Thyroid gland (tissue), 4 donors: Measurements from ENCODE around the gene ATG13. TPM values are rescaled to one million over a fixed set of nuclear protein-coding genes. Genes with fewer than 3 reads are reported as not detected.

ENCODE experiments used
- DNase-seq, 2 donors: peaks; one replicate each; pipeline ENCODE4 v3.0.0-alpha.2; 2019
- H3K27ac ChIP-seq, 3 donors: fragments of 200-600 bp; sonication (generic); 1 replicate in 2 of 3; 2 replicates in 1 of 3; pipeline ENCODE4 v1.5.1; 2016 to 2019; ENCODE audit warnings: mild to moderate bottlenecking in 1 of 3, moderate library complexity in 1 of 3
- H3K27me3 ChIP-seq: fragments of 200-600 bp; sonication (generic); one replicate; pipeline ENCODE4 v1.5.1; 2019
- H3K36me3 ChIP-seq, 2 donors: fragments of 200-600 bp; sonication (generic); one replicate each; pipeline ENCODE4 v1.5.1; 2016 to 2019
- H3K4me1 ChIP-seq, 2 donors: fragments of 200-600 bp; sonication (generic); one replicate each; pipeline ENCODE4 v1.5.1; 2017 to 2019
- H3K4me3 ChIP-seq, 3 donors: fragments of 200-600 bp; sonication (generic); replicated peaks in 1 of 3; 1 replicate in 2 of 3; 2 replicates in 1 of 3; pipeline ENCODE4 v1.5.1; 2016; ENCODE audit warnings: mild to moderate bottlenecking in 1 of 3
- H3K9me3 ChIP-seq: fragments of 200-600 bp; sonication (generic); one replicate; pipeline ENCODE4 v1.5.1; 2017
- POLR2A ChIP-seq, 2 donors: fragments of 450-650 bp; IDR thresholded peaks; one replicate each; pipeline ENCODE4 v1.6.1; 2017; ENCODE audit warnings: antibody characterized with exemption in 2 of 2, mild to moderate bottlenecking in 2 of 2, moderate library complexity in 1 of 2
- WGBS, 2 donors: methylation state at CpG; one replicate each; pipeline ENCODE4 v1.1.5; 2017; 5-methylcytosine and 5-hydroxymethylcytosine counted together
- intact Hi-C: fragments of 100-400 bp; cut with DNase I; formaldehyde crosslinking; loops from one replicate; pipeline ENCODE4 v1.15.1; 2023
- total RNA-seq, 4 donors: library from RNA; depleted of rRNA; stranded (reverse); fragments of >200 nt; gene quantifications; one replicate each; pipeline ENCODE4 v1.2.3, GENCODE V29; 2016
- TF ChIP-seq, protein P1 (sequence below), 6 experiments: fragments of 200-600 bp in 3 of 6; fragments of 450-650 bp in 3 of 6; sonication (generic) in 3 of 6; IDR thresholded peaks; one replicate each; pipeline ENCODE4 v1.5.1; 2016 to 2019; ENCODE audit warnings: antibody characterized with exemption in 6 of 6, mild to moderate bottlenecking in 2 of 6, inconsistent platforms in 1 of 6, moderate library complexity in 1 of 6

ATG13 gene
- total RNA-seq, 4 donors from 2014 or later = 85.7 to 148 (median 113) TPM

DNA sequence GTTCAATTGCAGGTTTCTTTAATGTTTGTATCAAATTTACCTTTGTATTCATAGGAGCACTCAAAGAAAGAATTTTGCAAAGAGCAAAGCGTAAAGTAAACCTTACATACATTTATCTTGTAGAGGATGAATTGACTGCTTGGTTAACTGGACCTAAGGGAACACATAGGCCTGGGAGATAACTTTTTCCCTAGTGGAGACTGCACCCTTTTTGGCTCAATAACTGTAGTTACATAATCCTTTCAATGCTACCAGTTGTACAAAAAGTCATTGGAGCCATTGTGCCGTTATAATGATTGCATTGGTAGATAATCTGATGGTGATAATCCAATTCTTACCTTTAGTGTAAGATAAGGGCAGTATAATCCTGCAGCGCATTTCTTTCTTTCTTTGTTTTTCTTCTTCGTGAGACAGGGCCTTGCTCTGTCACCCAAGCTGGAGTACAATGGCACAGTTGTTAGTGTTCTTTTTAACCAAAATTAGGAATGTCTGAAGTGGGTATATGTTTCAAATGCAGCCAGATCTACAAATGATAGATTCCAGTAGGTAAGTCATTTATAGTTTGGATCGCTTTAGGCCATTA, 18.3 kb downstream of the ATG13 start:
- WGBS, 2 donors = 91 to 93% methylated on average over 5 of the region's 5 CpGs

DNA sequence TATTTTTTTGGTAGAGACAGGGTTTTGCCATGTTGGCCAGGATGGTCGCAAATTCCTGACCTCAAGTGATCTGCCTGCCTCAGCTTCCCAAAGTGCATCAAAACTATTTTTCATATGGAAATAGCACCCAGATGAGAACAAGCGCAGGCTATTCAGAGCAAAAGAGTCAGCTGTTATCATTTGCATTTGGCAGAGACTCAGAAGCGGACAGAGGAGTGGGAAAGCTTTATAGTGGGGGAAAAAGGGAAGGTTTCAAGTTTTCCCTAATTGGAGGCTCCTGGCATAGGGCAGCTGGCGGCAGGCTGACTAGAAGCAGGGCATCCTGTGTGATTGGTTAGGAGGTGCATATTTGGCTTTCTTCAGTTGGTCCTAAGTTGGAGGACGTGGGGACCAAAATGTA, 20.2 kb downstream of the ATG13 start:
- Histone ChIP-seq H3K27me3 (no peaks in the 10 kb centered on the region), H3K4me3 (no peak overlapping the region), H3K4me1 (no peaks in the 10 kb centered on the region), H3K9me3 (no peaks in the 10 kb centered on the region), H3K36me3 (no peaks in the 10 kb centered on the region), H3K27ac (no peak overlapping the region)
- TF ChIP-seq, protein P1, sequence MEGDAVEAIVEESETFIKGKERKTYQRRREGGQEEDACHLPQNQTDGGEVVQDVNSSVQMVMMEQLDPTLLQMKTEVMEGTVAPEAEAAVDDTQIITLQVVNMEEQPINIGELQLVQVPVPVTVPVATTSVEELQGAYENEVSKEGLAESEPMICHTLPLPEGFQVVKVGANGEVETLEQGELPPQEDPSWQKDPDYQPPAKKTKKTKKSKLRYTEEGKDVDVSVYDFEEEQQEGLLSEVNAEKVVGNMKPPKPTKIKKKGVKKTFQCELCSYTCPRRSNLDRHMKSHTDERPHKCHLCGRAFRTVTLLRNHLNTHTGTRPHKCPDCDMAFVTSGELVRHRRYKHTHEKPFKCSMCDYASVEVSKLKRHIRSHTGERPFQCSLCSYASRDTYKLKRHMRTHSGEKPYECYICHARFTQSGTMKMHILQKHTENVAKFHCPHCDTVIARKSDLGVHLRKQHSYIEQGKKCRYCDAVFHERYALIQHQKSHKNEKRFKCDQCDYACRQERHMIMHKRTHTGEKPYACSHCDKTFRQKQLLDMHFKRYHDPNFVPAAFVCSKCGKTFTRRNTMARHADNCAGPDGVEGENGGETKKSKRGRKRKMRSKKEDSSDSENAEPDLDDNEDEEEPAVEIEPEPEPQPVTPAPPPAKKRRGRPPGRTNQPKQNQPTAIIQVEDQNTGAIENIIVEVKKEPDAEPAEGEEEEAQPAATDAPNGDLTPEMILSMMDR (IDR thresholded peaks at IDR 0.05) = no peak
- no peak for TF ChIP-seq POLR2A (IDR thresholded peaks at IDR 0.05)
- 96 to 97% methylated on average over 5 of the region's 5 CpGs for WGBS, 2 donors
- no peak for DNase-seq
- intact Hi-C loops = no loop called here

More for the DNA sequence above, 18.3 kb downstream of the ATG13 start:
- intact Hi-C loops = no loop called here
- TF ChIP-seq, protein P1 (IDR thresholded peaks at IDR 0.05) = no peak
- TF ChIP-seq POLR2A (IDR thresholded peaks at IDR 0.05) = no peak
- H3K4me1 ChIP-seq = no peaks in the 10 kb centered on the region
- peaks cover 0 to 11% of the 10 kb centered on the region in 2 donors for H3K36me3 ChIP-seq
- H3K9me3 ChIP-seq = no peaks in the 10 kb centered on the region
- DNase-seq = no peak
- no peak overlapping the region for H3K4me3 ChIP-seq
- no peak overlapping the region for H3K27ac ChIP-seq
- no peaks in the 10 kb centered on the region for H3K27me3 ChIP-seq

DNA sequence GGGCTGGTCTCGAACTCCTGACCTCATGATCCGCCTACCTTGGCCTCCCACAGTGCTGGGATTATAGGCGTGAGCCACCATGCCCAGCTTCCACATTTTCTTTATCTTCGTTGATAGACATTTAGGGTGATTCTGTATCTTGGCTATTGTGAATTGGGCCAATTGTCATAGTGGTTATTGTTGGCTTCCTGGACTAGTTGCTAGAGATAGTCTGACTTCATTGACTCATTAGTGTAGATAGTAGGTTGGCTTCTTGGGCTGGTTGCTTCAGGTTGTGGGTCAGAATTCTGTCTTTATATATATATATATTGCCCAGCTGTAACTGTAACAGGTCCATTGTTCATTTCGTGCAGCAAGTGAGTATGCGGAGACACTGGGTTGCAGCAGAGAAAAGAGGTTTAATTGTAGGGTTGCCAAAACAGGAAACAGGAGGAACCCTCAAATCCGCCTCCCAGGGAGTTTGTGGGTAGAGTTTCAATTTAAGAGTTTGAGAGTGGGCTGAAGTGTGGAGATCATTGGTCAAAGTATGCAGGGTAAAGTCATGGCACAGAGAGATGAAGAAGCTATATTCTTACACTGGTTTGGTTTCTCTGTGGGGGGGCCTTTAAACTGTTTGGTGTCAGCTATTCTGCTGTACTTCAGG, 22.0 kb downstream of the ATG13 start:
- intact Hi-C loops = no loop called here
- Histone ChIP-seq H3K27ac (no peak overlapping the region), H3K4me1 (no peaks in the 10 kb centered on the region), H3K36me3 (no peaks in the 10 kb centered on the region), H3K27me3 (no peaks in the 10 kb centered on the region), H3K9me3 (no peaks in the 10 kb centered on the region), H3K4me3 (no peak overlapping the region)
- no peak for DNase-seq
- no peak for TF ChIP-seq POLR2A (IDR thresholded peaks at IDR 0.05)
- TF ChIP-seq, protein P1 (IDR thresholded peaks at IDR 0.05) = no peak
- 97% methylated on average over 7 of the region's 7 CpGs for WGBS, 2 donors

DNA sequence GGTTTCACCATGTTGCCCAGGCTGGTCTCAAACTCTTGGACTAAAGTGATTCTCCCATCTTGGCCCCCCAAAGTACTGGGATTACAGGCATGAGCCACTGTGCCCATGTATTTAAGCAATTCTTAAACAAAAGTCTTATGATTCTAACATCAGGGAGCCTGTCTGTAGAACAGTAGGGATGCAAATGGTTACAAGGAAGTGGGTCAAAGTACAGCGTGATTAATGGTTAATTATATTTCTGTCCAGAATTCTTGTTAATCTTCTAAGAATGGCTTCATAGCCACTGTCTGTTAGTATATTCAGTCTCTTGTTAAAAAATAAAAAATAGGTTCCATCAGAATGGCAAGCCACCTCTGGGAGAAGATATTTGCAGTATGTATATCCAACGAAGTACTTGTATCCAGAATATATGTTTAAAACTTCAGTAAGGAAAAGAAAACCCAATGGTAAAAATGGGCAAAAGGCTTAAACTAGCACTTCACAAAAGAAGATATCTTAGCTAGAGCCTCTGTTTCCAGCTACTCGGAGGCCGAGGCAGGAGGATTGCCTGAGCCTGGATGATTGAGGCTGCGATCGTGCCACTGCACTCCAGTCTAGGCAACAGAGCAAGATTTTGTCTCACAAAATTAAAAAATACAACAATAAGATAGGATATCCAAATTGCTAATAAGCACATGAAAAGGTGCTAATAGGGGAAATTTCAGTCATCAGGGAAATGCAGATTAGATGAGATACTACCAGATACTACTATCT, 22.9 kb downstream of the ATG13 start:
- WGBS, 2 donors = 94 to 96% methylated on average over 6 of the region's 6 CpGs
- no peak overlapping the region for H3K4me3 ChIP-seq
- no peaks in the 10 kb centered on the region for H3K27me3 ChIP-seq
- peaks cover 0 to 8% of the 10 kb centered on the region in 2 donors for H3K36me3 ChIP-seq
- H3K27ac ChIP-seq = no peak overlapping the region
- DNase-seq = no peak
- H3K4me1 ChIP-seq = no peaks in the 10 kb centered on the region
- no peaks in the 10 kb centered on the region for H3K9me3 ChIP-seq
- intact Hi-C loops = no loop called here
- no peak for TF ChIP-seq POLR2A (IDR thresholded peaks at IDR 0.05)
- TF ChIP-seq, protein P1 (IDR thresholded peaks at IDR 0.05) = no peak

DNA sequence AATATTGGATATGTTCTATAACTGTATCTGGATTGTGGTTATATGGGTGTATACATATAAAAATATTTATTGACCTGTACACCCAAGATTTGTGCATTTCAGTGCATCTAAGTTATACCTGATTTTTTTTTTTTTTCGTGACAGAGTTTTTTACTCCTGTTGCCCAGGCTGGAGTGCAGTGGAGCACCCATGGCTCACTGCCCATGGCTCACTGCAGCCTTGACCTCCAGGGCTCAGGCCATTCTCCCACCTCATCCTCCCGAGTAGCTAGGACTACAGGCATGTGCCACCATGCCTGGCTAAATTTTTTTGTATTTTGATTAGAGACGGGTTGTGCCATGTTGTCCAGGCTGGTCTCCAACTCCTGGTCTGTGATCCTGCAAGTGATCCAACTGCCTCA, 24.3 kb downstream of the ATG13 start:
- intact Hi-C loops = no loop called here
- H3K4me3 ChIP-seq = no peak overlapping the region
- no peaks in the 10 kb centered on the region for H3K27me3 ChIP-seq
- peaks cover 12 to 20% of the 10 kb centered on the region in 2 donors for H3K36me3 ChIP-seq
- no peaks in the 10 kb centered on the region for H3K4me1 ChIP-seq
- H3K9me3 ChIP-seq = no peaks in the 10 kb centered on the region
- no peak overlapping the region for H3K27ac ChIP-seq
- DNase-seq = no peak
- TF ChIP-seq POLR2A (IDR thresholded peaks at IDR 0.05) = no peak
- TF ChIP-seq, protein P1 (IDR thresholded peaks at IDR 0.05) = no peak
- WGBS, 2 donors = 86 to 93% methylated on average over 3 of the region's 3 CpGs
